ACC112 (cell line): ENCODE results near the gene MUSK.

ENCODE experiments used
- H2AFZ ChIP-seq: fragments of 200-600 bp; sonication (generic); one replicate; pipeline ENCODE4 v1.6.0; 2017; ENCODE audit warnings: antibody characterized with exemption, low read length; ENCODE audit not compliant: unreplicated experiment
- H3K27ac ChIP-seq: fragments of 200-600 bp; sonication (generic); 2 replicates; pipeline ENCODE4 v1.5.1; 2014; ENCODE audit warnings: low read depth, mild to moderate bottlenecking, antibody characterized with exemption, low read length, moderate library complexity
- H3K27me3 ChIP-seq: fragments of 200-600 bp; sonication (generic); 2 replicates; pipeline ENCODE4 v1.6.1; 2014; ENCODE audit warnings: mild to moderate bottlenecking, antibody characterized with exemption, low read length, moderate library complexity, mixed read lengths; ENCODE audit not compliant: insufficient read depth
- H3K36me3 ChIP-seq: fragments of 200-600 bp; sonication (generic); 2 replicates; pipeline ENCODE4 v1.6.1; 2016; ENCODE audit warnings: mild to moderate bottlenecking, antibody characterized with exemption, low read length, moderate library complexity, mixed read lengths; ENCODE audit not compliant: insufficient read depth
- H3K4me1 ChIP-seq: fragments of 200-600 bp; sonication (generic); one replicate; pipeline ENCODE4 v1.6.1; 2016; ENCODE audit warnings: low read length, mixed read lengths; ENCODE audit not compliant: insufficient read depth, unreplicated experiment, control insufficient read depth
- H3K4me3 ChIP-seq: fragments of 200-600 bp; sonication (generic); 2 replicates; pipeline ENCODE4 v1.5.1; 2014; ENCODE audit warnings: mild to moderate bottlenecking, low read depth, low read length
- H3K79me2 ChIP-seq: fragments of 200-600 bp; sonication (generic); one replicate; pipeline ENCODE4 v1.6.0; 2016; ENCODE audit warnings: low read length; ENCODE audit not compliant: control insufficient read depth, unreplicated experiment, insufficient read depth

Gene MUSK

GRCh38 chr9:110847671-110848070, 179.1 kb downstream of the MUSK start:
- Histone ChIP-seq H3K4me1 (peaks cover 52% of the 10 kb centered on the region), H3K79me2 (no peaks in the 10 kb centered on the region), H3K36me3 (no peaks in the 10 kb centered on the region), H3K27ac (peak overlapping the region; percentile 88), H3K27me3 (no peaks in the 10 kb centered on the region), H3K4me3 (peak overlapping the region; percentile 35), H2AFZ (peak overlapping the region; percentile 93)

- no peaks in the 10 kb centered on the region for H3K27me3 ChIP-seq
- no peaks in the 10 kb centered on the region for H3K36me3 ChIP-seq
- H3K4me3 ChIP-seq: no peak overlapping the region
- no peak overlapping the region for H2AFZ ChIP-seq
- peaks cover 32% of the 10 kb centered on the region for H3K4me1 ChIP-seq
- no peak overlapping the region for H3K27ac ChIP-seq
- no peaks in the 10 kb centered on the region for H3K79me2 ChIP-seq
Observed at GRCh38 chr9:110850401-110851135, 182.0 kb downstream of the MUSK start.
